Hepatocyte (in vitro differentiated cells): Measurements from ENCODE around the gene ATXN1.

ENCODE experiments used
- CTCF ChIP-seq: fragments of 200-600 bp; sonication (generic); IDR thresholded peaks from 2 replicates; pipeline ENCODE4 v1.5.1; 2016; ENCODE audit warnings: antibody characterized with exemption, mild to moderate bottlenecking; ENCODE audit not compliant: poor library complexity
- EZH2phosphoT487 ChIP-seq: fragments of 200-600 bp; sonication (generic); IDR thresholded peaks from one replicate; pipeline ENCODE4 v1.6.1; 2018; ENCODE audit warnings: antibody characterized with exemption, mild to moderate bottlenecking, low read depth, moderate library complexity; ENCODE audit not compliant: unreplicated experiment, severe bottlenecking

DNA sequence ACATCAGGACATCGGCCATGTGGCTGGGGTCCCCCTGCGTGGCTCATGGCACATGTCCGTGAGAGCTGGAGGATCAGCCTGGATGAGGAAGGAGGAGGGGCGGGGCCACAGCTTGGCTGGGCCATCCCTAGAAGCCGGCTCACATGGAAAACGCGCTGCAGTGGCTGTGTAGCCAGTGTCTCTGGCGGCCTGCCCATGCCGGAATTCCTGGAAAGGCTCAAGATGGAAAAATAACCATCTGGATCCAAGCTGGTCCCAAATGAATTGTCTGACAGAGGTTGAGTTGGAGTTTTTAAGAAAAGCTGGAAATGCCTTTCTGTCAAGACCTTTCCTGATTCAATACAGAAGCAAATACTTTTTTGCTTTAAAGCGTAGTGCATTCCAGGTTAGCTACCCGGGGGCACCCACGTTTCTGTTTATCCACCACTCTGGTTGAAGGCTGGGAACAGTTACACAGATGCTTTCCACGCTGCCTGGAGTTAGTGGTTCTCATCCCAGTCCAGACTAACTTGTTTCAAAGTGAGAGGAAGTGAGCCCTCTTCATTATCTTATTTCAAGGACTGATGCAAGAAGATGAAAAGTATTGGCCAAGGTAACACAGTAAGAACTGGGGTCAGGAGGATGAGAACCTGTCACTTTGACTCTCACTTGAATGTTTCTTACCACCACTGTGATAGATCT, 423.8 kb downstream of the ATXN1 start:
- TF ChIP-seq CTCF (no peak), EZH2phosphoT487 (no peak)
